HEK293 (cell line): ENCODE data around the gene GDPD3.

ENCODE experiments used
- KLF9 ChIP-seq: fragments of 450-650 bp; formaldehyde crosslinking; IDR thresholded peaks from 2 replicates; pipeline ENCODE4 v1.5.1; 2016; ENCODE audit warnings: missing biosample characterization, missing genetic modification characterization, low read depth
- OSR2 ChIP-seq: fragments of 450-650 bp; formaldehyde crosslinking; IDR thresholded peaks from 2 replicates; pipeline ENCODE4 v1.5.1; 2016; ENCODE audit warnings: missing biosample characterization, missing genetic modification characterization
- RBAK ChIP-seq: fragments of 450-650 bp; formaldehyde crosslinking; IDR thresholded peaks from 2 replicates; pipeline ENCODE4 v1.5.1; 2016; ENCODE audit warnings: missing biosample characterization, missing genetic modification characterization
- ZBTB21 ChIP-seq: fragments of 450-650 bp; formaldehyde crosslinking; IDR thresholded peaks from 2 replicates; pipeline ENCODE4 v1.5.1; 2017; ENCODE audit warnings: missing biosample characterization, missing genetic modification characterization
- ZFHX2 ChIP-seq: fragments of 450-650 bp; formaldehyde crosslinking; conservative IDR thresholded peaks from 2 replicates; pipeline ENCODE4 v1.5.1; 2016; ENCODE audit warnings: missing biosample characterization, missing genetic modification characterization
- ZFP69B ChIP-seq: fragments of 450-650 bp; formaldehyde crosslinking; IDR thresholded peaks from 2 replicates; pipeline ENCODE4 v1.5.1; 2016; ENCODE audit warnings: missing biosample characterization, missing genetic modification characterization
- ZNF114 ChIP-seq: fragments of 450-650 bp; formaldehyde crosslinking; IDR thresholded peaks from 2 replicates; pipeline ENCODE4 v1.5.0; 2017; ENCODE audit warnings: missing biosample characterization, missing genetic modification characterization
- ZNF140 ChIP-seq: fragments of 450-650 bp; formaldehyde crosslinking; IDR thresholded peaks from 2 replicates; pipeline ENCODE4 v1.5.1; 2016; ENCODE audit warnings: missing biosample characterization, missing genetic modification characterization
- ZNF157 ChIP-seq: fragments of 450-650 bp; formaldehyde crosslinking; IDR thresholded peaks from 2 replicates; pipeline ENCODE4 v1.5.1; 2016; ENCODE audit warnings: missing biosample characterization, missing genetic modification characterization
- ZNF175 ChIP-seq: fragments of 450-650 bp; formaldehyde crosslinking; IDR thresholded peaks from 2 replicates; pipeline ENCODE4 v1.5.1; 2016; ENCODE audit warnings: missing biosample characterization, missing genetic modification characterization
- ZNF274 ChIP-seq, 2 experiments: fragments of 200-500 bp in 1 of 2; fragments of 450-650 bp in 1 of 2; sonication (Bioruptor generic) in 1 of 2; formaldehyde crosslinking in 1 of 2; IDR thresholded peaks; 2 replicates each; pipeline versions ENCODE4 v1.5.1 to v1.6.1; 2014 to 2016; ENCODE audit warnings: borderline replicate concordance in 1 of 2, inconsistent platforms in 1 of 2, low read length in 1 of 2, missing biosample characterization in 1 of 2, missing genetic modification characterization in 1 of 2
- ZNF341 ChIP-seq: fragments of 450-650 bp; formaldehyde crosslinking; IDR thresholded peaks from 2 replicates; pipeline ENCODE4; 2016; ENCODE audit warnings: low read depth, missing biosample characterization, missing genetic modification characterization
- ZNF37A ChIP-seq: fragments of 450-650 bp; IDR thresholded peaks from 2 replicates; pipeline ENCODE4 v1.5.1; 2018; ENCODE audit warnings: missing biosample characterization, missing genetic modification characterization
- ZNF433 ChIP-seq: fragments of 450-650 bp; formaldehyde crosslinking; IDR thresholded peaks from 2 replicates; pipeline ENCODE4 v1.5.1; 2016; ENCODE audit warnings: missing biosample characterization, missing genetic modification characterization, low read depth
- ZNF48 ChIP-seq: fragments of 450-650 bp; formaldehyde crosslinking; IDR thresholded peaks from 2 replicates; pipeline ENCODE4 v1.5.1; 2016; ENCODE audit warnings: missing biosample characterization, missing genetic modification characterization
- ZNF510 ChIP-seq: fragments of 450-650 bp; formaldehyde crosslinking; IDR thresholded peaks from 2 replicates; pipeline ENCODE4 v1.5.1; 2018; ENCODE audit warnings: mild to moderate bottlenecking, missing genetic modification characterization, missing biosample characterization; ENCODE audit not compliant: insufficient replicate concordance
- ZNF664 ChIP-seq: fragments of 450-650 bp; formaldehyde crosslinking; IDR thresholded peaks from 2 replicates; pipeline ENCODE4 v1.5.1; 2016; ENCODE audit warnings: missing biosample characterization, missing genetic modification characterization
- ZNF785 ChIP-seq: fragments of 450-650 bp; formaldehyde crosslinking; IDR thresholded peaks from 2 replicates; pipeline ENCODE4 v1.5.1; 2016; ENCODE audit warnings: missing biosample characterization, missing genetic modification characterization
- ZSCAN23 ChIP-seq: fragments of 450-650 bp; formaldehyde crosslinking; IDR thresholded peaks from 2 replicates; pipeline ENCODE4 v1.5.1; 2016; ENCODE audit warnings: missing biosample characterization, missing genetic modification characterization
- TF ChIP-seq, protein P1 (sequence below): fragments of 450-650 bp; formaldehyde crosslinking; IDR thresholded peaks from 2 replicates; pipeline ENCODE4 v1.5.0; 2017; ENCODE audit warnings: missing biosample characterization, missing genetic modification characterization, borderline replicate concordance
- TF ChIP-seq, protein P2 (sequence below): fragments of 450-650 bp; formaldehyde crosslinking; IDR thresholded peaks from 2 replicates; pipeline ENCODE4 v1.5.1; 2016; ENCODE audit warnings: missing biosample characterization, missing genetic modification characterization
- TF ChIP-seq, protein P3 (sequence below): IDR thresholded peaks from 2 replicates; pipeline ENCODE4 v1.6.1; 2011; ENCODE audit warnings: mild to moderate bottlenecking, low read depth, low read length, borderline replicate concordance
- TF ChIP-seq, protein P4 (sequence below): fragments of 450-650 bp; formaldehyde crosslinking; IDR thresholded peaks from 2 replicates; pipeline ENCODE4 v1.5.1; 2017; ENCODE audit warnings: missing biosample characterization, missing genetic modification characterization
- TF ChIP-seq, protein P5 (sequence below): fragments of 450-650 bp; formaldehyde crosslinking; IDR thresholded peaks from 2 replicates; pipeline ENCODE4 v1.5.1; 2016; ENCODE audit warnings: missing biosample characterization, missing genetic modification characterization
- TF ChIP-seq, protein P6 (sequence below): fragments of 450-650 bp; formaldehyde crosslinking; IDR thresholded peaks from 2 replicates; pipeline ENCODE4 v1.5.1; 2016; ENCODE audit warnings: missing biosample characterization, missing genetic modification characterization
- TF ChIP-seq, protein P7 (sequence below): fragments of 450-650 bp; formaldehyde crosslinking; IDR thresholded peaks from 2 replicates; pipeline ENCODE4 v1.5.1; 2016; ENCODE audit warnings: missing biosample characterization, missing genetic modification characterization, low read depth

The GDPD3 gene

DNA sequence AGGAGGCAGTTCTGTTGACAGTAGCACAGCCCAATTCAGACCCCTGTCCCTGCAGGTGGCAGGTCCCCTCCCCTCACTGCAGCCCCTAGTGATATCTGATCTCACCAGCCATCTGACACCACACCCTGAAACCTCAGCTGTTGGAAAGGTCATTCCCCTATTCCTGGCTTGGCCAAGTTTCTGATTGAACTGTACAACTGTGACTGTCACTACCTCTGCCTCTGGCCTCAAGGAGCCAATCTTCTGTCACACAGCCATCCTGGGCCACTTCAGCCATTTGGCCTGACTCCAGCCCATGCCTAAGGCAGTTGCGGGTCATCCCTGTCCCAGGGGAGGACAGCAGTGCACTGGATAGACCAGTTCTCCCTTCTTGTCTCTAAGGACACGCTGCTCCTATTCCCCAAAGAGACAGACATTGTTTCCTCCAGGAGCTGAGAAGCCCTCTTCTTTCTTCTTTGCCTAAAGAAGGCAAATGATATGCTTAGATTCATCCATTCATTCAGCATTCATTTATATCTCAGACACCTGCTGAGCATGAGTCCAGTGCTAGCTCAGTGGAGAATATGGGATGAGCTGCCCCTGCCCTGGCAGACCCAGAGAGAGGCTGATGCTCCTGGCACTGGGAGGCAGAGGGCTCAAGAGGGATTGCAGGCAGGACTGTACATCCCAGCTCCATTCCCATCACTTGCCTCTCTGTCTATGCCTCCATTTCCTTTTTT, 52.3 kb downstream of the GDPD3 start (continued):
- TF ChIP-seq, protein P1, sequence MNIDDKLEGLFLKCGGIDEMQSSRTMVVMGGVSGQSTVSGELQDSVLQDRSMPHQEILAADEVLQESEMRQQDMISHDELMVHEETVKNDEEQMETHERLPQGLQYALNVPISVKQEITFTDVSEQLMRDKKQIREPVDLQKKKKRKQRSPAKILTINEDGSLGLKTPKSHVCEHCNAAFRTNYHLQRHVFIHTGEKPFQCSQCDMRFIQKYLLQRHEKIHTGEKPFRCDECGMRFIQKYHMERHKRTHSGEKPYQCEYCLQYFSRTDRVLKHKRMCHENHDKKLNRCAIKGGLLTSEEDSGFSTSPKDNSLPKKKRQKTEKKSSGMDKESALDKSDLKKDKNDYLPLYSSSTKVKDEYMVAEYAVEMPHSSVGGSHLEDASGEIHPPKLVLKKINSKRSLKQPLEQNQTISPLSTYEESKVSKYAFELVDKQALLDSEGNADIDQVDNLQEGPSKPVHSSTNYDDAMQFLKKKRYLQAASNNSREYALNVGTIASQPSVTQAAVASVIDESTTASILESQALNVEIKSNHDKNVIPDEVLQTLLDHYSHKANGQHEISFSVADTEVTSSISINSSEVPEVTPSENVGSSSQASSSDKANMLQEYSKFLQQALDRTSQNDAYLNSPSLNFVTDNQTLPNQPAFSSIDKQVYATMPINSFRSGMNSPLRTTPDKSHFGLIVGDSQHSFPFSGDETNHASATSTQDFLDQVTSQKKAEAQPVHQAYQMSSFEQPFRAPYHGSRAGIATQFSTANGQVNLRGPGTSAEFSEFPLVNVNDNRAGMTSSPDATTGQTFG (tag by site-specific recombination): no peak
- TF ChIP-seq ZNF664 (tag by site-specific recombination) (no peak), ZNF114 (tag by site-specific recombination) (no peak), ZNF510 (tag by site-specific recombination) (no peak), ZFHX2 (tag by site-specific recombination) (no peak), ZNF48 (no peak), RBAK (tag by site-specific recombination) (no peak), ZNF175 (tag by site-specific recombination) (no peak), ZNF433 (tag by site-specific recombination) (no peak), ZNF157 (no peak), ZNF341 (0 out of 2 replicates have a peak, but pooled peaks have one; percentile 26), ZNF140 (no peak), ZBTB21 (tag by site-specific recombination) (no peak), ZSCAN23 (tag by site-specific recombination) (no peak), OSR2 (tag by site-specific recombination) (no peak), ZNF274 (IDR thresholded peaks at IDR 0.05; ENCODE audit: low read length) (no peak), ZNF274 (tag by site-specific recombination; IDR thresholded peaks at IDR 0.05; ENCODE audit: borderline replicate concordance) (no peak), ZFP69B (tag by site-specific recombination) (no peak), ZNF785 (tag by site-specific recombination) (no peak), KLF9 (tag by site-specific recombination) (no peak), ZNF37A (no peak)
- TF ChIP-seq, protein P2, sequence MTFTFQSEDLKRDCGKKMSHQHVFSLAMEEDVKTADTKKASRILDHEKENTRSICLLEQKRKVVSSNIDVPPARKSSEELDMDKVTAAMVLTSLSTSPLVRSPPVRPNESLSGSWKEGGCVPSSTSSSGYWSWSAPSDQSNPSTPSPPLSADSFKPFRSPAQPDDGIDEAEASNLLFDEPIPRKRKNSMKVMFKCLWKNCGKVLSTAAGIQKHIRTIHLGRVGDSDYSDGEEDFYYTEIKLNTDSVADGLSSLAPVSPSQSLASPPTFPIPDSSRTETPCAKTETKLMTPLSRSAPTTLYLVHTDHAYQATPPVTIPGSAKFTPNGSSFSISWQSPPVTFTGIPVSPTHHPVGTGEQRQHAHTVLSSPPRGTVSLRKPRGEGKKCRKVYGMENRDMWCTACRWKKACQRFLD: no peak
- TF ChIP-seq, protein P3, sequence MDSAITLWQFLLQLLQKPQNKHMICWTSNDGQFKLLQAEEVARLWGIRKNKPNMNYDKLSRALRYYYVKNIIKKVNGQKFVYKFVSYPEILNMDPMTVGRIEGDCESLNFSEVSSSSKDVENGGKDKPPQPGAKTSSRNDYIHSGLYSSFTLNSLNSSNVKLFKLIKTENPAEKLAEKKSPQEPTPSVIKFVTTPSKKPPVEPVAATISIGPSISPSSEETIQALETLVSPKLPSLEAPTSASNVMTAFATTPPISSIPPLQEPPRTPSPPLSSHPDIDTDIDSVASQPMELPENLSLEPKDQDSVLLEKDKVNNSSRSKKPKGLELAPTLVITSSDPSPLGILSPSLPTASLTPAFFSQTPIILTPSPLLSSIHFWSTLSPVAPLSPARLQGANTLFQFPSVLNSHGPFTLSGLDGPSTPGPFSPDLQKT: no peak
- TF ChIP-seq, protein P4, sequence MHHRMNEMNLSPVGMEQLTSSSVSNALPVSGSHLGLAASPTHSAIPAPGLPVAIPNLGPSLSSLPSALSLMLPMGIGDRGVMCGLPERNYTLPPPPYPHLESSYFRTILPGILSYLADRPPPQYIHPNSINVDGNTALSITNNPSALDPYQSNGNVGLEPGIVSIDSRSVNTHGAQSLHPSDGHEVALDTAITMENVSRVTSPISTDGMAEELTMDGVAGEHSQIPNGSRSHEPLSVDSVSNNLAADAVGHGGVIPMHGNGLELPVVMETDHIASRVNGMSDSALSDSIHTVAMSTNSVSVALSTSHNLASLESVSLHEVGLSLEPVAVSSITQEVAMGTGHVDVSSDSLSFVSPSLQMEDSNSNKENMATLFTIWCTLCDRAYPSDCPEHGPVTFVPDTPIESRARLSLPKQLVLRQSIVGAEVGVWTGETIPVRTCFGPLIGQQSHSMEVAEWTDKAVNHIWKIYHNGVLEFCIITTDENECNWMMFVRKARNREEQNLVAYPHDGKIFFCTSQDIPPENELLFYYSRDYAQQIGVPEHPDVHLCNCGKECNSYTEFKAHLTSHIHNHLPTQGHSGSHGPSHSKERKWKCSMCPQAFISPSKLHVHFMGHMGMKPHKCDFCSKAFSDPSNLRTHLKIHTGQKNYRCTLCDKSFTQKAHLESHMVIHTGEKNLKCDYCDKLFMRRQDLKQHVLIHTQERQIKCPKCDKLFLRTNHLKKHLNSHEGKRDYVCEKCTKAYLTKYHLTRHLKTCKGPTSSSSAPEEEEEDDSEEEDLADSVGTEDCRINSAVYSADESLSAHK (tag by site-specific recombination): no peak
- TF ChIP-seq, protein P5, sequence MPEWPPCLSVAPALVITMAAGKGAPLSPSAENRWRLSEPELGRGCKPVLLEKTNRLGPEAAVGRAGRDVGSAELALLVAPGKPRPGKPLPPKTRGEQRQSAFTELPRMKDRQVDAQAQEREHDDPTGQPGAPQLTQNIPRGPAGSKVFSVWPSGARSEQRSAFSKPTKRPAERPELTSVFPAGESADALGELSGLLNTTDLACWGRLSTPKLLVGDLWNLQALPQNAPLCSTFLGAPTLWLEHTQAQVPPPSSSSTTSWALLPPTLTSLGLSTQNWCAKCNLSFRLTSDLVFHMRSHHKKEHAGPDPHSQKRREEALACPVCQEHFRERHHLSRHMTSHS (tag by site-specific recombination): no peak
- TF ChIP-seq, protein P6, sequence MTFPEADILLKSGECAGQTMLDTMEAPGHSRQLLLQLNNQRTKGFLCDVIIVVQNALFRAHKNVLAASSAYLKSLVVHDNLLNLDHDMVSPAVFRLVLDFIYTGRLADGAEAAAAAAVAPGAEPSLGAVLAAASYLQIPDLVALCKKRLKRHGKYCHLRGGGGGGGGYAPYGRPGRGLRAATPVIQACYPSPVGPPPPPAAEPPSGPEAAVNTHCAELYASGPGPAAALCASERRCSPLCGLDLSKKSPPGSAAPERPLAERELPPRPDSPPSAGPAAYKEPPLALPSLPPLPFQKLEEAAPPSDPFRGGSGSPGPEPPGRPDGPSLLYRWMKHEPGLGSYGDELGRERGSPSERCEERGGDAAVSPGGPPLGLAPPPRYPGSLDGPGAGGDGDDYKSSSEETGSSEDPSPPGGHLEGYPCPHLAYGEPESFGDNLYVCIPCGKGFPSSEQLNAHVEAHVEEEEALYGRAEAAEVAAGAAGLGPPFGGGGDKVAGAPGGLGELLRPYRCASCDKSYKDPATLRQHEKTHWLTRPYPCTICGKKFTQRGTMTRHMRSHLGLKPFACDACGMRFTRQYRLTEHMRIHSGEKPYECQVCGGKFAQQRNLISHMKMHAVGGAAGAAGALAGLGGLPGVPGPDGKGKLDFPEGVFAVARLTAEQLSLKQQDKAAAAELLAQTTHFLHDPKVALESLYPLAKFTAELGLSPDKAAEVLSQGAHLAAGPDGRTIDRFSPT: no peak
- TF ChIP-seq, protein P7, sequence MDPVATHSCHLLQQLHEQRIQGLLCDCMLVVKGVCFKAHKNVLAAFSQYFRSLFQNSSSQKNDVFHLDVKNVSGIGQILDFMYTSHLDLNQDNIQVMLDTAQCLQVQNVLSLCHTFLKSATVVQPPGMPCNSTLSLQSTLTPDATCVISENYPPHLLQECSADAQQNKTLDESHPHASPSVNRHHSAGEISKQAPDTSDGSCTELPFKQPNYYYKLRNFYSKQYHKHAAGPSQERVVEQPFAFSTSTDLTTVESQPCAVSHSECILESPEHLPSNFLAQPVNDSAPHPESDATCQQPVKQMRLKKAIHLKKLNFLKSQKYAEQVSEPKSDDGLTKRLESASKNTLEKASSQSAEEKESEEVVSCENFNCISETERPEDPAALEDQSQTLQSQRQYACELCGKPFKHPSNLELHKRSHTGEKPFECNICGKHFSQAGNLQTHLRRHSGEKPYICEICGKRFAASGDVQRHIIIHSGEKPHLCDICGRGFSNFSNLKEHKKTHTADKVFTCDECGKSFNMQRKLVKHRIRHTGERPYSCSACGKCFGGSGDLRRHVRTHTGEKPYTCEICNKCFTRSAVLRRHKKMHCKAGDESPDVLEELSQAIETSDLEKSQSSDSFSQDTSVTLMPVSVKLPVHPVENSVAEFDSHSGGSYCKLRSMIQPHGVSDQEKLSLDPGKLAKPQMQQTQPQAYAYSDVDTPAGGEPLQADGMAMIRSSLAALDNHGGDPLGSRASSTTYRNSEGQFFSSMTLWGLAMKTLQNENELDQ (tag by site-specific recombination): no peak
